ENCODE data around the gene C1orf146.

- no peak for TF ChIP-seq CTCF (IDR thresholded peaks at IDR 0.05)
- TF ChIP-seq POLR2A (IDR thresholded peaks at IDR 0.05) = no peak
Observed at GRCh38 chr1:92188436-92189255, 29.1 kb upstream of the C1orf146 start.
